ENCODE data around the gene AP5S1. TPM values are rescaled to one million over a fixed set of nuclear protein-coding genes. Genes with fewer than 3 reads are reported as not detected.
"Not testable (repeated sequence)": the region's sequence is repeated elsewhere in the genome, so short reads cannot be mapped to it uniquely, and the experiment has no call there.

Gene AP5S1
- total RNA-seq, 2 donors from 2014 or later: 4.9 to 5.3 TPM

DNA sequence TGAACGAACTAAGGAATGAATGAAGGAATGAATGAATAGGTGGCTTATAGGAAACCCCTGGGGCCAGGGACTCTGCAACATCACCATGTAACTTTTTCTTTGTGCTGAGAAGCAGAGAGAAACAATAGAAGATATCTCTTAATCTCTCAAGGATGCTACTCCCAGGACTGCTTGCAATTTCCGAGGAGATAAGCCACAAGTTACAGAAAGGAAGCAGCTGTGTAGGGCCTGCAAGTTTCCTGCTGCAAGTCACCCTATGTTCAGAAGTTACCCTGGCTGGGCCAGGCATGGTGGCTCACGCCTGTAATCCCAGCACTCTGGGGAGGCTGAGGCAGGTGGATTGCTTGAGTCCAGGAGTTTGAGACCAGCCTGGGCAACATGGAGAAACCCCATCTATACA is 19.0 kb downstream of the AP5S1 start:
- Histone ChIP-seq H3K36me3 (replicated peaks in 1 of 2; ENCODE audit: insufficient read depth in 1 of 2, low read depth in 2 of 2) (no peaks in the 10 kb centered on the region), H3K4me3 (no peak overlapping the region), H3K9me3 (no peaks in the 10 kb centered on the region), H3K27ac (no peak overlapping the region), H3K4me1 (no peaks in the 10 kb centered on the region), H3K27me3 (no peaks in the 10 kb centered on the region)
- DNase-seq (no peak), ATAC-seq (no peak)
- intact Hi-C loops (cut with DNase I): no loop called here
- TF ChIP-seq POLR2A (IDR thresholded peaks at IDR 0.05) (no peak), CTCF (IDR thresholded peaks at IDR 0.05) (no peak)
- 70 to 84% methylated on average over 2 to 3 of the region's 3 CpGs for WGBS, 2 donors

GRCh38 chr20:3840201-3840600 is 19.9 kb downstream of the AP5S1 start:
- DNase-seq; H3K27me3 ChIP-seq; H3K27ac ChIP-seq; H3K36me3 ChIP-seq (replicated peaks in 1 of 2; ENCODE audit: insufficient read depth in 1 of 2, low read depth in 2 of 2); H3K9me3 ChIP-seq; H3K4me1 ChIP-seq; H3K4me3 ChIP-seq; intact Hi-C loops (cut with DNase I); ATAC-seq: not testable (repeated sequence)
- 87 to 92% methylated on average over 7 of the region's 7 CpGs for WGBS, 2 donors

DNA sequence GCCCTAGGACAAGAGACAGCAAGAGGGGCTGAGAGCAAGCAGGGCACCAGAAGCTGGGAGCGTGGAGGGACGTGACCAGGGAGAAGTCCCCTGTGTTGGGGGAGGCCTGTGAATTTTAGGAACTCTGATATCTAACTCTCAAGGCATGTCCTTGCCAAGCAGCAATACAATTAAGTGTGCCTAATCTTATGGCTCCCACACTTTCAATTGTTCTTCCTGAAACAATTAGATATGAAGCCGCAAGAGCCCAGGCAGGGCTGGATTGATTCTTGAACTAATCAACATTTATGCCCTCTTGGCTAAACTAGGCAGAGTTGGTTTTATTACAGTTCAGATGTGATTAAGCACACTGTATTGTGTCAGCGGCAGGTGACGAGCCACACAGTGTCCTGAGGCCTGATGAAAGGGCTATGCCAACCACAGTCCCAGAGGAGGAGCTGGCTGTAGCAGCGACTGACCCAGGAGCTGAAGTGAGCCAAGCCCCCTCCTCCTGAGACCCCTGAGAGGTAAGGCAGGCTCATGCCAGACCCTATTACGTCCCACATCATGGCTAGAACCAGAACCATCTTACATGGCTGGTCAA is 22.1 kb downstream of the AP5S1 start:
- WGBS, 2 donors: 84% methylated on average over 7 of the region's 7 CpGs
- H3K4me3 ChIP-seq: no peak overlapping the region
- H3K9me3 ChIP-seq: no peaks in the 10 kb centered on the region
- H3K27ac ChIP-seq: no peak overlapping the region
- H3K4me1 ChIP-seq: peaks cover 11% of the 10 kb centered on the region
- no peaks in the 10 kb centered on the region for H3K36me3 ChIP-seq (replicated peaks in 1 of 2; ENCODE audit: insufficient read depth in 1 of 2, low read depth in 2 of 2)
- DNase-seq: no peak
- no peak for TF ChIP-seq CTCF (IDR thresholded peaks at IDR 0.05)
- TF ChIP-seq POLR2A (IDR thresholded peaks at IDR 0.05): no peak
- no peaks in the 10 kb centered on the region for H3K27me3 ChIP-seq
- no peak for ATAC-seq
- intact Hi-C loops (cut with DNase I): no loop called here

DNA sequence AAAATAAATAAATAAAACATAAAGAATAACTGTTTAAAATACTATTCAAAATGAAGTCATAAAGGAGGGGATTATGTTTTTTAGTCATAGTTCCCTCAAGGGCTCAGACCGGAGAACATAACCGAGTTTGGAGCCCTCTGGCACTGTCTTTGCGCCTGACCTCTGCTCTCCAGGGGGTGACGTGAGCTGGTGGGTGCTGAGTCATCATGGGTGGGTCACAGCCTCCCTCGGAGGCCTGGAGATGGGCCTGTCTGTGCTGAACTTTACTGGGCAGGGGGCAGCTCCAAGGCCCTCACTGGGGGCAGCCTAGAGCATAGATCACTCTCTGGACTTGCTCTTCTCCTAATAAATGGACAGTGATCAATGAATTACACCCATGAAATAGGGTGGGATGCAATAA is 23.1 kb downstream of the AP5S1 start:
- 68 to 90% methylated on average over 1 to 5 of the region's 5 CpGs for WGBS, 2 donors
- Histone ChIP-seq H3K4me3 (no peak overlapping the region), H3K36me3 (replicated peaks in 1 of 2; ENCODE audit: insufficient read depth in 1 of 2, low read depth in 2 of 2) (no peaks in the 10 kb centered on the region), H3K27me3 (no peaks in the 10 kb centered on the region), H3K4me1 (peaks cover 22% of the 10 kb centered on the region), H3K27ac (no peak overlapping the region), H3K9me3 (no peaks in the 10 kb centered on the region)
- intact Hi-C loops (cut with DNase I): no loop called here
- TF ChIP-seq POLR2A (IDR thresholded peaks at IDR 0.05) (no peak), CTCF (IDR thresholded peaks at IDR 0.05) (no peak)
- DNase-seq (no peak), ATAC-seq (no peak)

- H3K36me3 ChIP-seq (replicated peaks in 1 of 2; ENCODE audit: insufficient read depth in 1 of 2, low read depth in 2 of 2); H3K4me3 ChIP-seq; DNase-seq; intact Hi-C loops (cut with DNase I); H3K9me3 ChIP-seq; H3K27me3 ChIP-seq; ATAC-seq; H3K27ac ChIP-seq: not testable (repeated sequence)
- peaks cover 27% of the 10 kb centered on the region for H3K4me1 ChIP-seq
- WGBS, 2 donors: 91 to 96% methylated on average over 9 of the region's 9 CpGs
Measured at GRCh38 chr20:3843990-3844619, 23.8 kb downstream of the AP5S1 start.

- intact Hi-C loops (cut with DNase I): no loop called here
- WGBS, 2 donors: 0% methylated on average over 22 of the region's 22 CpGs; no CpG with 5 or more reads in 1 of the 2 donors
- TF ChIP-seq CTCF (IDR thresholded peaks at IDR 0.05): no peak
- no peak for TF ChIP-seq POLR2A (IDR thresholded peaks at IDR 0.05)
- Histone ChIP-seq H3K27ac (peak overlapping the region; percentile 89 to 97 (median 90)), H3K4me3 (peak overlapping the region; percentile 87 to 89), H3K4me1 (peaks cover 31% of the 10 kb centered on the region), H3K36me3 (replicated peaks in 1 of 2; ENCODE audit: insufficient read depth in 1 of 2, low read depth in 2 of 2) (no peaks in the 10 kb centered on the region), H3K27me3 (no peaks in the 10 kb centered on the region), H3K9me3 (no peaks in the 10 kb centered on the region)
- ATAC-seq: no peak
- no peak for DNase-seq
Measured at GRCh38 chr20:3846378-3846739, 26.0 kb downstream of the AP5S1 start.

Measured in body of pancreas (tissue), 4 donors.